HG03196 (cell line): ENCODE measurements around the gene LRFN2.

Experiments used
- ATAC-seq: cut with Tn5 transposase; IDR thresholded peaks from one replicate; pipeline ENCODE4 v1.9.1; 2021; ENCODE audit not compliant: unreplicated experiment

The LRFN2 gene

DNA sequence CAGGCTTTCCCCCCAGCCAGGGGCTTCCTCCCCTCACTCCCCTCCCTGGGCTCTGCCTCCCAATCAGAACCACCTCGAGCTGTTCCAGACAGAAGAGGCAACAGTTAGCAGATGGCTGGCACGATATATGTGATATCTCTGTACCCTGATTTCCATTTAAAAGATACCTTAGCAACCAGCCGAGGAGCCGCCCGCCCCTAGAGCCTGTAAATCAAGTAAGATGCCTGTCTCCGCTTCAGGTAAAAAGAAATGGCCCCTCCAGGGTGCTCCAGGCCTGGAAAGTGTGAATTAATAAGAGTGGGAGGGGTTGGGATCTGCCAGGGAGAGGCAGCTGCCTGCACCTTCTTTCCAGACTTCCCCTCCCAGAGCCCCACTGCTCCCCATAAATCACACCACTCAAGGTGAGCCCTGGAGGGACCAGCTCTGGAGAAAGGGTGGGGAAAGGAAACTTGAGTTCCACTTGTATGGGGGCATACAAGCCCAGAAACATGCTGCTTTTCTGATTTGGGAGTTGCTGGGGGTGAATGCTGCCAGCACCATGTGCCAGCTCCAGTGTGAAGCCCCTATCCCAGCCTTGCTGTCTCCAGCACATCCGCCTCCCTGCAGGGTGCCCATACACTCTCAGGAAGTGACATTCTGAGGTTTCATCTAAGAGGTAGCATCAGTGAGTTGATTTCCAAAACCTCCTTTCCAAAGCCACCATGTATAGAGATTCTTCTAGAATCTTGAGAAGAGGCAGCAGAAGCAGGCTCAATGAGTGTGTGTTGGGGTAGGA, 148.0 kb downstream of the LRFN2 start:
- ATAC-seq: no peak

DNA sequence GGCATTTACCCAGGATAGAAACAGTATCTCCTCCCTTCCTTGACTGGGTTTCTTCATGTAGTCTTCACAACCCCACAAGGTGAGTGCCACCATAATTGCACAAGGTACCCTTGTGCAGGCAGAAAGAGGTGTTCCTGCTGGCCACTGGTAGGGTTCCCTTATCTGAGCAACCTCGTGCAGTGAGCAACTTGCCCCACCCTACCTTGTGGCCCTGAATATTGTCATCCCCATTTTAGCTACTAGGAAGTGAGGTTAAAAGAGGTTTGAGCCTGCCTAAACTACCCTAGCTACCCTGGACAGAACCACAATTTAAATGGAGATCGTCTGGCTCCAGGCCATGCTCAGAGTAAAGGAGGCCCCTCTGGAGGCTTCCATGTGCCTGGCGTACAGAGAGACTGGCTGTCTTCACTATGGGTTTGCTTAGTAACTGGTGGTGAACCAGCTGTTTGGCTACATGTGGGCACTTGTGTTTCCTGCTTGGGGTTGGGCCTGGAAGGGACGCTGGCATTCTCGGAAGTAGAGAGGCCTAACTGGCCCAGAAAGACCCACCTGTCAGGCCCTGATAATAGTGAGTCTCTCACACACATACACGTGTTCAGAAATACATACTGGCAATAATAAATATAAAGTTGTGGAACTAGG, 148.8 kb downstream of the LRFN2 start:
- ATAC-seq: no peak

DNA sequence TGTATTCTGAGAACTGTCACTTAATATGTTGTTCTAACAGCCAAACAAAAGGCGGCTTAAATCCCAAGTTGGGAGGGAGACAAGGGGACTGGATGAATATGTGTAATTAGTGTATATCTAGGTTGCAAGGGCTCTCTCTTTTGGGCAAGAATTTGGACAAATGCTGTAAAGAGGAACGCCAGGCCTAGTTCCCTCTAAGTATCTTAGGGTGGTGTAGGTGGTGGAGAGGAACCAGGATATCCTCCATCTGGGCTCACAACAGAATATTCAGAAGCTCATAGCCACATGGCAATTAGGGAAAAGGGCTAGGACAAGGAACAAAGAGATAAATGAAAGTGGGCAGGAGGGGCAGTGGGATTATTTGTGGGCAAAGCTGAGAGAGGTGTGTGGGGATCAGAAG, 149.5 kb downstream of the LRFN2 start:
- ATAC-seq: no peak

DNA sequence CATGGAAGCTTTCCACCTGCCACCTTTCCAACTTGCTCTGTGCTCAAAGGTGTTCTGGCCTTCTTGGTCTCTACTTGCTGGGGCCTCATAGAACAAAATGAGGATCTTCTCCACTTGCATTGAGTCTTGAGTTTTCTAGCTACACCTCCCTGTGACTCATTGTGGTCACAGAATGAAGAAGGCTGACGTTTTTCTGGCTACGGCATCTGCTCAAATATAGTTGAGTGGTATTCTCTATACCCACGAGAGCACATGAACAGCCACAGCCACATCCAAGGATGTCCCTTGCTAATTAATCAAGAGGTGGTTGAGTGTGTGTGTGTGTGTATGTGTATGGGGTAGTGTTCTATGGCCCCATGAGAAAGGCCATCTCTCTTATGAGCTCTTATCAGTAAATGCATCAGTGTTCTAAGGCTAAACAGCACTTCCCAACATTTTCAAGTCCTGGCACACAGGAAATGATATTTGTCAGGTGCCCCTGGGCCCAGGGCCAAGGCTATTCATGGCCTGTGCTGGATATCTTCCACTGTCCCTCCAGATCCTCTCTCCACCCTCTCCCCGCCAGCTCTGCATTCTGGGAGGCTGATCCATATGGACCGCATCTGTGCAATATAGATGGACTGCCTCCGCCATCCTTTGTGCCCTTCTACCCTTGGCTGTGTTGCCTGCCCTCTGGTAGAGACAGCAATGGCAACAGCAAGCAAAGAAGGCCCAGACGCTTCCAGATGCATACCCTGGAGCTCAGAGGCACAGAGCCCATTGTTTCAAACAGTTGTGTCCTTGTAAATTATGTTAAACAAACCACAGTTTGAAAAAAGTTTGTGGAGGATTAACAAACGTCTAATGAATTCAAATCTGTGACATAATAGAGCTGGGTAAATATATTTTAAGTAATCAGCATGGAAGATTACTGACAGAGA, 150.2 kb downstream of the LRFN2 start:
- no peak for ATAC-seq

GRCh38 chr6:40432982-40433381, 154.2 kb downstream of the LRFN2 start:
- no peak for ATAC-seq

GRCh38 chr6:40431706-40432105, 155.5 kb downstream of the LRFN2 start:
- no peak for ATAC-seq

- ATAC-seq: no peak
Measured at GRCh38 chr6:40427196-40427595, 160.0 kb downstream of the LRFN2 start.

- ATAC-seq: no peak
Measured at GRCh38 chr6:40426346-40427066, 160.7 kb downstream of the LRFN2 start.

- no peak for ATAC-seq
Measured at GRCh38 chr6:40425192-40425919, 161.8 kb downstream of the LRFN2 start.

- ATAC-seq: no peak
Measured at GRCh38 chr6:40422046-40422445, 165.1 kb downstream of the LRFN2 start.

DNA sequence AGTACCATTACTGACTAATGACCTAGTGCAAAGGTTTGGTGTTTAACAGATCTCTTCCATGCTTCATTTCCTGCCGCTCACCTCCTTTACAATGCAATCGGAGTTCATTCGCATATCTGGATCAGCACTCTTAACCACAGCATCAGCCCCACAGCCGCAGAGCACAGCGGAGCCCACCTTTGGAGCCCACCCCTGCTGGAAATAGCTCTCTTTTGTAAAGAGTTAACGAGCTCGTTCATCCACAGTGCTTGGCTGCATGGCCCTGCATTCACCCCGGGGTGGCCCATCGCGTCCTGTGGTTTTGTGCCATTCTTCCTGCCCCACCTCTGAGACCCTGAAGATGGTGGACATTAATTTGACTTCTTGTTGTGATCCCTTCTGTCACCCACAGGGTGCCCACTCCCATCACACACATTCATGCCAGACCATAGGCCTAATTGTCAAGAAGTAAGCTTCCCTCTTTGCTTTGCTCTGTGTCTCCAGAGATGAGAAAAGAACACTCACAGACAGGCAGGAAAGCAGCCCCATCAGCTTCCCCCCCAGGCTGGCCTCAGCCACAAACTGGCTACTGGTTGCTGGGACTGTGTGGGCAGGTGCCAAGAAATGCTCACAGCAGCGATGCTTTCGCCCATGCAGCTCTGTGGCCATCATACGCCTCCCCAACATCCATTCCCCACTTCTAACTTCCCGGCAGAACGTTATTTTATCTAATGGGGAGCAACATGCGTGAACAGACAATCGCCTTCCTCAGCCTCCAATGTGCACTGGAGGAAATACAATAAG, 167.0 kb downstream of the LRFN2 start:
- ATAC-seq: no peak

DNA sequence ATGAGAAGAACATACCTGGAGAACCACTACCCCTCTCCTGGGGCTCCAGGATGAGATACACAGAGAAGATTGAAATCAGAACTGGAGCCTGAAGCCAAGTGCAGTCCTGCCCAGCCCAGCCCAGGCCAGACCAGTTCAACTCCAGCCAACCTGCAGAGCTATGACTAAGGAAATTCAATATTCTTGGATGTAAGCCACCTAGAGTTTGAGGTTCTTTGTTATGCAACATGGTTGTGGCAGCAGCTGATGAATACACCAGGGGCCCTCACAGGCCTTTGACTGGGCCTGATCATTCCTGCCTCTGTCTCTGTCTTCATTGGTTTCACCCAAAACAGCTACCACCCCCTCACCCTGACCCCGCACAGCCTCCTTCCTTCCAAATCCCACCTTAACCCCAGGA, 167.8 kb downstream of the LRFN2 start:
- ATAC-seq: no peak

DNA sequence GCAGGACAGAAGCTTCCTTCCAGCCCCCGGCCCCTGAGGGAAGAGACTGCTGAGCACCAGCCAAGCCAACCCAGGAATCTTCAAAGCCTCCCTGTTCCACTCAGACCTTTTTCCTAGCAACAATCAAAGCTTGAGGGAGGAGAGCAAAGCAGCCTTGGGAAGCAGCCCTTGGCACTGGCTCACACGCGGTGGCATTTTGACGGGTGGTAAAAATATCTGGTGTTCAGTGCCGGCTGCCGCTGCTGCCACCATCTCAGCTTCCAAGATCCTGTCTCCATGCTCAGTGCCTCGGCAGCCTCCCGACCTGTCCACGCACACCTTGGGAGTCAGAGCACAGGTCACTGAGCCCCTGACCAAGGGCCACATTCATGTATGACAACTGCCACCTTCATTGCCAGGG, 170.1 kb downstream of the LRFN2 start:
- no peak for ATAC-seq

GRCh38 chr6:40414617-40415016, 172.5 kb downstream of the LRFN2 start:
- no peak for ATAC-seq

- ATAC-seq: no peak
Measured at GRCh38 chr6:40413239-40413638, 173.9 kb downstream of the LRFN2 start.

DNA sequence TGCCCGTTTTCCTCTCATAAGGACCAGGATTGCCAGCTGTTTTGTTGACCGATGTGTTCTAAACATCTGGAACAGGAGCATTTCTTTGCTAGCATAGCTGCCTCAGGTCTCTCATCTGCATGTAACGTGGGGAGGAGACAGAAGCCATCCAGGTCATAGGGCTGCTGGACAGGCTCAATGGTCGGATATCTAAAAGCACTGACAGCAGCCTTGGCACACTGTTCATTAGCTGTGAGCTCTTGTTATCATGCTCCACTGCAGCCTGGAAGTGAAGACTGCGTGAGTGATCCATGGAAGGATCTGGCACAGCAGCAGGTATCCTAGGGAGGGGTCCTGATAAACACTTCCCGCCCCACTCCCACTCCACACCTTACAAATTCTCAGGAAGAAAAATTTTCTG, 175.3 kb downstream of the LRFN2 start:
- no peak for ATAC-seq

DNA sequence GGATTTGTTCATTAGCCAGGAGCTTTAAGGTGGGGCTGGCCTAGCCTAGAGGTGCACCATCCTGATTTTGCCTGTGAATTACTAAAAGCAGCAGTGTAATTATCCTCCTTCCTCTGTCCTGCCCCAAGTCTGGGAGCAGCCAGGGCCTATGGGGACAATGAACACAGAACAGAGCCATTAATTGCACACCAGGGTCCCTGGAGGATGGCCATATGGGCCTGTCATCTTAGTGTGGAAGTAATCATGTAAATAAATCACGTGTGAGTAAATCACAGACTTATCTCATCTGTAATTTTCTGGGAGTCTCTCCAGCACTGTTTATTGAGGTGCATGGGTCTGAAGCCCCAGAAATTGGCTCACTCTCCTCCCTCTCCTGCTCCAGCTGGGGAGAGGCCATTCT, 176.3 kb downstream of the LRFN2 start:
- ATAC-seq: no peak

DNA sequence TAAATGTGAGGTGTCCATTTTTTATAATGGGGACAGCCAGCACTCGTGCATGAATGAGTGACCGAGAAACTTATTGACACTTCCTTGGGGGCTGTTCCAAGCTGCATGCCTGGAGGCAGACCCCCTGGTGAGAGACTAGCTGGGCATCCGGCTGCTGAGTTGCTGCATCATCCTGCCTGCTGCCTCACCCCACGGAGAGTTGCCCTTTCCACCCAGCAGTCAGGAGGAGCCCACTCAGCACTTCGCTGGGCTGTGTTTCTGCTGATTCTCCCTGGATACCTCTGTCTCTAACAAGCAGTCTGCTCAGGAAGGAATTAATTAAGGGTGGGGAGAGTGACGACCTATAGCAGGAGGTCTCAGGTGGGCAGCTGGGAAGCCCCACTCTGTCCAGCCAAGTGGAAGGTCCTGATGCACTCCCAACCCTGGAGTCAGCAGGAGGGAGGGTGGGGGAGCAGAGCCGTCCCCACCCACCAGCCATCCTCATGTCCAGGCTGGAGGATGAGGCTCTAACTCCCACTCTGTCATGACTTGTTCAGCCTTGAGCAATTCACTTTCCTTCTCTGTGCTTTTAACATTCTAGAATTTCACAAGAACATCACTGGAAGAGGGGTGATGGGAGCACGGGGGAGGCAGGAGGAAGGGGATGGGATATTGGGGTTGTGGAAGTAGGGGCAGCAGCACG, 177.3 kb downstream of the LRFN2 start:
- ATAC-seq: no peak
